Activated T-cell treated with anti-CD3 and anti-CD28 coated beads for 1 hour (primary cell): ENCODE data around the gene ABCG2.
"Not testable (repeated sequence)": the region's sequence is repeated elsewhere in the genome, so short reads cannot be mapped to it uniquely, and the experiment has no call there.

ENCODE experiments used
- DNase-seq: peaks from one replicate; pipeline ENCODE4 v3.0.0-alpha.2; 2020; ENCODE audit warnings: low read depth

The ABCG2 gene

DNA sequence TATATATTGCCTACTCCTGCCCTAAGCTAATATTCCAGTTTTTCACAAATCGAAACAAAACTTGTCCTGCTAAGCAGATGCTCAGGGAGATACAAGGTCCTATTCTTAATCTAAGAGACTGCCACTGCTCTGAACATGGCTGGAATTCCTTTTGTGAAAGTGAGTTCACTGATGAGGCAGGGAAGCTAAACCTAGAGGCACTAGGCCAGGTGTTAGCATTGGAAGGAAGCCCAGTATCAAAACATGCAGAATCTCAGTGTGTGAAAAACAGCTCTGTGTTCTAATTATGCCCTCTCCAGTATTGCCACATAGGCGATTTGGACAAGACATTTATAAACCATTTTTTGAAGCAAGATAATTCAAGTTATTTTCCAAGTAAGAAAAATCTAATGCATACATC is 47.6 kb downstream of the ABCG2 start:
- DNase-seq, result no peak

DNA sequence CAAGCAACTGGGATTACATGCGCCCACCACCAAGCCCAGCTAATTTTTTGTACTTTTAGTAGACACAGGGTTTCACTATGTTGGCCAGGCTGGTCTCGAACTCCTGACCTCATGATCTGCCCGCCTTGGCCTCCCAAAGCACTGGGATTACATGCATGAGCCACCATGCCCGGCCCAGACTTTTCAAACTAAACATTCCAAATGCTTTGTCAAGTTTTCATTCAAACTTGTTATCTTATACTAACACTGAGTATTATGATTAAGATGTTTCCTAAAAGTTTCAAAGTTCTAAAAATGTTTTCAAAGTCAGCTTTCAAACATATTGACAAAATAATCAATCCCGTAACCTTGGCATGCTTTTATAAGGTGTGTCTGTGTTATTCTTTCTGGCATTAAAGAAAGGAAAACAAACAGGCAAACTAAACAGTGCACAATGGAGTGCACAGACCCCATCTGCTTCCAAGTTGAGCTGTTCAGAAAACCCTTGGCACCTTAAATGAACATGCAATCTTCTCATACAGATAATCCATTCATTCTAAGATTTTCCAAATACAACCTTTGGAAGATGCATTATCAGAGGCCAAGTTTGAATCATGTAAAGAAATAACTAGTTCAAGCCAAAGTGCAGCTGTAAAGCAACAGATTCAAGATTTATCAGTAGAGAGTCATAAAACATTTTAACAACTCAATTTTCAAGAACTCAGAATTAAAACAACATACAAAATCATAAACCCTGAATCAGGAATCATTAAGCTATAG is 49.1 kb downstream of the ABCG2 start:
- DNase-seq, result no peak

DNA sequence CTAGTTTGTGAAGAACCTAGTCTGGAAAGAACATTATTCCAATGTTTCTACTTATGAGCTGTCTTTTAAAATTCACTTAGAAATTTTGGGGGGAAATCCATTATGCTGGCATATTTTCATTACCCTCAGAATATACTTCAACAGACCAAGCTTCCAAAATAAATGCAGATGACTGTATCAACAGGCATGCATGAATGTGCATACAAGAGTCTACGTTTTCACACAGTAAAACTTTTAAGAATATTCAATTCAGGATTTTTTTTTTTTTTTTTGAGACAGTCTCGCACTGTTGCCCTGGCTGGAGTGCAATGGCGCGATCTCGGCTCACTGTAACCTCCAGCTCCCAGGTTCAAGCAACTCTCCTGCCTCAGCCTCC is 49.7 kb downstream of the ABCG2 start:
- no peak for DNase-seq

DNA sequence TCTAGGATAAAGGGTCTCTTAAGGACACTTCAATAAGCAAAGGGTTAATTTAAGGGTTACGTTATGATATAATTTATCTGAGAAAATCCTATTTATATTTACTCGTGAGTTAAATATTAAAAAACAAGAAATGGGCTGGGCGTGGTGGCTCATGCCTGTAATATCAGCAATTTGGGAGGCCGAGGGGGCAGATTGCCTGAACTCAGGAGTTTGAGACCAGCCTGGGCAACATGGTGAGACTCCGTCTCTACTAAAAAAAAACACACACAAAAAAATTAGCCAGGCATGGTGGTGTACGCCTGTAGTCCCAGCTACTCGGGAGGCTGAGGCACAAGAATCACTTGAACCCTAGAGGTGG is 50.4 kb downstream of the ABCG2 start:
- DNase-seq, result not testable (repeated sequence)

DNA sequence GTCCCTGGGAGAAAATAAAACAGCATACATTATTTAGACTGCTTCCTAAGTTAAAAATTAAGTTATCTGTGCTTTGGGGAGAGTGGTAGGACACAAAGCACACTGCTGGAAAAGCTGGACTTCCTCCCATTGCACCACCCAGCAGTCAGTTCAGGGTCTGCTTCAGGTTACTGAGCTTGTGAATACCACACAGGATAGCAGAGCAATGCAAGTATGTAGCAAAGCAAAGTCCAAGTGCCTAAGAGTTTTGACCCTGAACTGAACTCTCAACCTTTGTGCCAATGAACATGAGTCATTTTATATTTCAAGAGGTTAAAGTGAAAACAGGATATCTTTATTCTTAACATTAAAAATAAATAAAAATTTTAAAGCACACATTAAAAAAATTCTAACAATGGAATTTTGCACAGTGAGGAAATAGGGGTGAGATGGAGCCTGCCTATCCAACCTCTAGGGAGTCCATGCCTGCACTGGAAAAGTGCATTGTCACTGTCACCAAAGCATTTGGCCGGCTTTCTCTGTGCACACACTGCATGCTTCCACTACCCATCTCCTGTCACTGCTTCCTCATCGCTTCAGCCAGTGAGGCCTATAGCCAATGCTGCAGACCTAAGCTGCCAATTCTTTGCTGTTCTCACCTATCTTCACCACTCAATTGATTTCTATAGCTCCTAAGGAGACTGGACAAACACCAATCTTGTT is 50.9 kb downstream of the ABCG2 start:
- no peak for DNase-seq

DNA sequence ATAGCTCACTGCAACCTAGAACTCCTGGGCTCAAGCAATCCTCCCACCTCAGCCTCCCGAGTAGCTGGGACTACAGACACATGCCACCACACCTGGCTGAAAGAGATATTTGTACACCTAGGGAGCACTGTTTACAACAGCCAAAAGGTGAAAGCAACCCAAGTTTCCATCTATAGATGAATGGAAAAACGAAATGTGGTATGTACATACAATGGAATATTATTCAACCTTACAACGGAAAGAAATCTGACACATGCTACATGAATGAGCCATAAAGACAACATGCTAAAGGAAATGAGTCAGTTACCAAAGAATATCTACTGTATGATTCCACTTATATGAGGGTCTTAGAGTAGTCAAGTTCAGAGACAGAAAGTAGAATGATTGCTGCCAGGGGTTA is 52.2 kb downstream of the ABCG2 start:
- DNase-seq, result no peak

DNA sequence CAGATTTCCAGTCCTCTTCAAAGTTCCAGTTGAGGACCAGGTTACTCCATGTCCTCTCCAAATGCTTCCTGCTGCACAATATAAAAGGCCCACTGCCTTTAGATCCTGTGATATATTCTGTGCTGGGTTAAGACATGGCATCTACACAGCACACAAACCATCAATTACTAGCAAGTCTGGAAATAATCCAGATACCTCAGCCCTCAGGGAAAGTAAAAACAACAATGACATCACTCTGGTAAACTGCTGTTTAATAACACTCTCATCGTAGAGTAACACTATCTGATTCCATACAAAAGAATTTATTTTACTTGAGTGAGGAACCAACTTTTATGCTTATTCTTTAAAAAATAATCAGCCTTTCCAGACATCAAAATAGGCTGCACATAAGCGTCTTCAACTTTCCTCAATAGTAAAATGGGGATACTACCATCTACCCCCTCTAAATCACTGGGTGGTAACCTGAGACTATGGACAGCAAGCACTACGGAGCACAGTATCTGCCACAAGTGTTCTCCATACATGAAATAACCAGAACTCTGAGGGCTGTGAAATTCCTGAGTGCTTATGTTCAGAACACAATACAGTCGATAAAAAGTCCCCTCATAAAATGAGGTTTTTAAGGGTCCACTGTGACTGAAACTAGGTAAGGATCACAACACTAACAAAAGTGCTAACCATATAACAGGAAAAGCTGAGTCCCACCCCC is 53.4 kb downstream of the ABCG2 start:
- DNase-seq, result no peak

DNA sequence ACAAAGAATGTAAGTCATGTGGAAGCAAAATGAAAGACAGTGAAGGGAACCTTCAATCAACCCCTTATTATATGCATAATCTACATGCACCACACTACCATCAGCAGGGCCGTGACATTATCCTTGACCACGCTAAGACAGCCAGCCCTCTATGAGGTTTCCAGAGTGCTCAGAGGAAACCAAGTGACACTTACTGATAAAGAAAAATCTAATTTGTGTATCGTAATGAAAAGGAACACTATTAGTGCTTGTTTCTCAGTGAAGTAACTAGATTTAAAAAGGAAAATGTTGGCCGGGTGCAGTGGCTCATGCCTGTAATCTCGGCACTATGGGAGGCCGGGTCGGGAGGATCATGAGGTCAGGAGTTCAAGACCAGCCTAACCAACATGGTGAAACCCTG is 56.4 kb downstream of the ABCG2 start:
- no peak for DNase-seq

DNA sequence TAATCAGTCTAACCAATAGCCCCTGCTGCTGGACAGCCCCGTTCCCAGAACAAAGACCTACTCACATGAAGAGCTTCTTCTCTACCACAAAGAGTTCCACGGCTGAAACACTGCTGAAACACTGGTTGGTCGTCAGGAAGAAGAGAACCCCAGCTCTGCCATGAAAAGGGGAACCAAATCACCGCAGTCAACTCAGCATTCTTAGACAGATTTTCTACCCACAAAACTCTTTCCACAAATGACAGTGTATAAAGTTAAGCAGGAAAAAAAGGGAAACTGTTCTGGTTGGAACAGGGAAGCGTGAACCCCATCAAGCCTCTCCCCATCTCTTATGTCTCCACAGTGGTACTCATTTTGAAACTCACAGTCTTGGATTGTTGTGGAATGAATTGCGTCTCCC is 57.3 kb downstream of the ABCG2 start:
- DNase-seq, result no peak

DNA sequence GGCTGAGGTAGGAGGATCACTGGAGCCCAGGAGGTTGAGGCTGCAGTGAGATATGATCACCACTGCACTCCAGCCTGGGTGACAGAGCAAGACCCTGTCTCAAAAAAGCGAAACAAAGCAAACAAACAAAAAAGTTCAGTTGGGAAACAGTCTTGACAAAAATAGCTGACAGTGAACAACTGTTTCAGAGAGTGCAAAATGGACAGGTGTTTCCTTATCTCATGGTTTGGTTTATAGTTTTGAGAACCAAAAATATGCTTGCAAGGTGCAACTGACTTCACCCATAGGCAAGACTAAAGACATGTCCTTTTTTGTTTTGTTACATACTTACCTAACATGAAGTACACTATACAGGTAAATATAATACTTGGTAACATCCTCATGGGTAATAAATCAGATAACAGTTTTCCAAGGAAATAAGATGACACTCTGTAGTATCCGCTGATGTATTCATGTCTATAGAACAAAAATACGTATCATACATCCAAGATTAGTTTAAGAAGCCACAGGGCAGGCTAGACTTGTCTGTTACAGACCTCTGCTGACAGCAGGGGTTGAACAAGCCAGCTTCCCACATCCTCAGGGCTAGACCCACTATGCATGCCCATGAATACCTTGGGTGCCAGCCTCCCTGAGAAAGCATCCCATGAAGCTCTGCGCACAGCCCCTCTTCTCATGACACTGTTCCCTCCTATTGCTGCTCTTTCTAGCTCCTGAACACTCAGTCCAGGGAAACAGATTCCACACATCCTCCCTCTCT is 59.3 kb downstream of the ABCG2 start:
- DNase-seq, result no peak

DNA sequence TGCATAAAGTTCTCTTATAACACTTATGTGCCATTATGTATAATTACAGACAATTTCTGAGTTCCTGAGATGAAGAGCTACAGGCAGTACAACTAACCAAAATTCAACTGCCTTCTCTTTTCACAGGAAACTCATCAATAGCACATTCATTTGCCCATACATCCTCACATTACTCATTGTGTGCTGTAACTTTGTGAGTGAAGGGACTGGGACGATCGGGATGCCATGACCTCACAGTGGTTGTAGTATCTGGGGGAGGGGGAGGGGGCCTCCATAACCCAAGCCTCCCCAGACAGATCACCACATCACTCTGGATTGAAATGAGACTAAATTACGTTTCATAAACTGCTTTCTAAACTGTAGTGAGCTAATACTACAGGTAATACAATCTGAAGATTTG is 60.7 kb downstream of the ABCG2 start:
- no peak for DNase-seq

DNA sequence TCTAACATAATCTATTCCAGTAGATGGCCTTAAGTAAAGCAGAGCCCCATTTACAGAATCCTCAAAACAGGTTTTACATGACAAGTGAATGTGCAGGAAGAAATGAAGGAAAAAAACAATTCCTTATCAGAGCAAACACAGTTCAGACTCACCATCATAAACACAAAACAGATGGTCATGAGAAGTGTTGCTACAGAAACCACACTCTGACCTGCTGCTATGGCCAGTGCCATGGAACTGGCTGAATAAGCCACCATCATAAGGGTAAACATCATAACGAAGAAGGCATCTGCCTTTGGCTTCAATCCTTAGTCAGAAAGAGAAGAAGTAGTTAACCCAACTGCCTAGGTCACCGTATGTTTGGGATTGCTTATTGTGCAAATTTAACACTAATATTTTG is 61.1 kb downstream of the ABCG2 start:
- no peak for DNase-seq

DNA sequence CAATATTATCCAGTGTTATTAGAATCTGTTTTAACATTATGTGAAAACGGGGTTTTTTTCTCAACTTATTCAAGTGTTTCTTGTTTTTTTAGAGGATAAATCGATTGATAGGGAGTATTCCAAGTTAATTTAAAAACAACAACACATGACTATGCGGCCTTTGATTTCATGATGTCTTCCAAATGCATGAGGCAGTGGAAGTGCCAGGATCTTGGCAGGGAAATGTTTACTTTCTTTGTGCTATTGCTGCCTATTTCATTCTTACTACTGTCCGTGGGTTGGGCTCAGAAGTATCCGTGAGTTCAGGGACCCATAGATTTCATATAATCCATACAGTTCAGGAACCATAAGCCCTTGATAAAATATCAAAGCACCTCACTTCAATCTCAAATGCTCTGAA is 64.6 kb downstream of the ABCG2 start:
- DNase-seq, result no peak

DNA sequence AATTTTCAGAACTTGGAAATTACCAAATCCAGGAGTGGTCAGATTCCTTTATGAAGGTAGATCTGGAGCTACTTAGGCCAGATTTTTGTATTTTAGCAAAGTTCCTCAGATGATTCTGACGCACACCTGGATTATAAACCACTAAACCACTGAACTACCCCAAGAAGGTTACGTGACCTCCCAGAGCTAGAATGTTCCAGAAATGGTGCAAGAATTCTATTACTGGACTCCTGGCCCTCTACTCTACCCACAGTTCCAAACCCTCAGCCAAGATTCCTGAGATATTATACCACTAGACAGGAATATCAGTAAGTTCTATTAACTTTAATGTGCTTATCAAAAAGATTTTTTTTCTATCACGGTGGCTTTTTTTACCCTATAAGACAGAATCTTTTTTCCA is 67.1 kb downstream of the ABCG2 start:
- no peak for DNase-seq

DNA sequence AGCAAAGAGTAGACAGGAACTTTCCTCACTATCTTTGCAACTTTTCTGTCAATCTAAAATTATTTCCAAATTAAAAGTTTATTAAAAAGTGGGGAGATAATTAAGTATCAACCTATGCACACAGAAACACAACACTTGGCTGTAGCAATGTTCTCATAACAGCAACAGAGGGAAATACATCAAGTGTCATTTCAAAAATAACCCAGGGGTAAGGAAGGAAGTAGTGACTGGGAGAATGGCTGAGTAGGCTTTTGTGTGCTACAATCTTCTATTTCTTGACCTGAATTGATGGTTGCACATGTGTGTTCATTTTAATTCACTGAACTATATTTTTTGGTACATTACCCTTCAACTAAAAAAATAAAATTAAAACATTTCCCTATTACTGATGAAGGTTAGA is 67.5 kb downstream of the ABCG2 start:
- no peak for DNase-seq

DNA sequence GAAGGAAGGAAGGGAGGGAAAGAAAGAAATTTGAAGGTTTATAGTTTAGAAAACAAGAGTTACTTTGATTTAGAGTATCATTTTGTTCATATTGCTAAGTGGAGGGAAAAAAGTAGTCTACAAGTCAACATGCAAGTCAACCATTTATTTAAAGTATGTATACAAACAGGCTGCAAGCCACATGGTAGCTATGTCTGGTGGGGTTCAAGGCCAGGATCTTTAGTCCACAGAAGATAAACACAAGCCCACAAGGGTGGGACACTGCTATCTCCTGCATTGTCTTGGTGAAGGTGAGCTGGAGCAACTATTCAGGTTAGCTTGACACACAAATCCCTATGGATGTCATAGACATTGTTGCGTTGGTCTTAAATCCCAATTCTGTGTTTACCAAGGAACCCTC is 71.4 kb downstream of the ABCG2 start:
- DNase-seq, result no peak

DNA sequence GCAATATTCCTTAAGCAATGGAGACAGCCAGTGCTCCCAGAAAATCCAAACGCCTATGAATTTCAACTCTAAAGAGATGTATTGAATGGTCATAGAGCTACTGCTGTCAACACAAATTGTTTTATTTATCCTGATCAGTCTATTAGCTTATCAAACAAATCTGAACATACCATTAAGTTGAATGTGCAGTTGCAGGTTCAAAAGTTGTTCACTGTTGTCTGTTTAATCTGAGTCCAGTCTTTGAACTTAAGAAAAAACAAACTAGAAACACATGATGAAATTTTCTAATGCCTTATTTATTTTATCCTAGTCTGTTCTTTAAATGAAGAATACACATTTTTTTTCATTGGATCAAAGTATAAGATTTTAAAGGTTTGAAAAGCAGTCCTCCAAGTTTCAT is 77.8 kb downstream of the ABCG2 start:
- DNase-seq, result no peak

DNA sequence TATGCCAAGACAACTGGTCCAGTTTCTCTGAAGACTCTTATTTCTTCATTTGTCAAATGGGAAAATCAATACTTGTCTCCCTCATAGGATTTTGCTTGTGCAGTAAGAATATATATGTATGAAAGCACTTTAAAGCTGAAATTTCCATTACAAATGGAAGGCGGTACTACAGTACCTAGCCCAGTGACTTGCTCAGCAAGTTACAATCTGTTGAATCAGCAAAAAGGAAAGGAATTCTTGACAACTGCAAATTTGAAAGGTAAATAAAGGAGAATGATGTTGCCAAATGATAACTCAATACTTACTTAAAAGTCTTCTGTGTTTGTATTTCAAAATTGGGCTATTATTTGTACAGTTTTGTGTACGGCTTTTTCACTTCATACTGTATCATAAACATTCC is 79.9 kb downstream of the ABCG2 start:
- no peak for DNase-seq

DNA sequence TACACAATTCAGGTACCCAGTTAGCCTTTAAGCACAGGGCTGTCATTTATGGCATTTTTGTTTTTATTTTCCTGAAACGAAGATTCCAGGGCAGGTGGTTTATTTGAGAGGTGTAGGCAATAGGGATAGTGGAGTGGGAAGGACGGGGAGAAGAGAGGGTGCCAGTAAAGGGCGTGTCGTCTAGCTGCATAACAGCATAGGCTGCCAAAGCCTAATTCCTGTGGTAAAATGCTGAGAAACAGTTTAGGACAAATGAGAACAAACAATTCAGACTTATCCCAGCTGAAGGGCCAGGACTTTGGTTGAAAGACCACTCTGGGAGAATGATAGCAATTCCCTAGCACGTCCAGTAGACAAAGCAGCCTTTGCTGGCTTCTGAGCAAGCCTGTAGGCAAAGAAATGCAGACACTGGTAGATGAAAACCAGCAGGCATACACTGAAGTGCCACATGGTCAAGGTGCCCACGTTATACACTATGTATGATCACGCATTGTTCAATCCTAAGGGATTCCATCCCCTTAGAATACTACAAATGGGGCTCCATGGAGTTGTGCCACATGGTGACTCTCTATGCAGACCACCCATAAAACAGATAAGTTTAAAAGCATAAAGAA is 80.4 kb downstream of the ABCG2 start:
- no peak for DNase-seq

DNA sequence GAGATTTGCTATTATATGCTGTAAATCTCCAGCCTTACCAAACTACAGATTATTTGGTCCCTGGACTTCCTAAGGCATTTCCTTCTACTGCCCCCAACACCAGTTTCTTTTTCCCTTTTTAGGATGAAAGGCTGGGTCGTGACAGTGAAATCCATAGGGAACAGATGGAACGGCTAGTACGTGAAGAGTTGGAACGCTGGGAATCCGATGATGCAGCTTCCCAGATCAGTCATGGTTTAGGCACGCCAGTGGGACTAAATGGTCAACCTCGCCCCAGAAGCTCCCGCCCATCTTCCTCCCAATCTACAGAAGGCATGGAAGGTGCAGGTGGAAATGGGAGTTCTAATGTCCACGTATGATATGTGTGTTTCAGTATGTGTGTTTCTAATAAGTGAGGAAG is 83.1 kb downstream of the ABCG2 start:
- DNase-seq, result no peak

DNA sequence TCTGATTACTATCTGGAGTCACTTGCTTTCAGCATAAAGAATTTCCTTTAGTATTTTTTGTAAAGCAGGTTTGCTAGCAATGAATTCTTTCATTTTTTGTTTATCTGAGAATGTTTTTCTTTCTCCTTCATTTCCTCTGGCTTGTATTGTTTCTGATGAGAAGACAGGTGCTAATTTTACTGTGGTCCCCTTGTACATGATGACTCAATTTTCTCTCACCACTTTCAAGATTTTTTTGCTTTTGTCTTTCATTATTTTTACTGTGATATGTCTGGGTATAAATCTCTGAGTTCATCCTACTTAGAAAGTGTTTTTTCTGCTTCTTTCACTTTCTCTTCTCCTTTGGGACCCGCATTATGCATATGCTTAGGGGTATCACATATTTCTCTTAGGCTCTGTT is 88.4 kb downstream of the ABCG2 start:
- DNase-seq, result no peak

DNA sequence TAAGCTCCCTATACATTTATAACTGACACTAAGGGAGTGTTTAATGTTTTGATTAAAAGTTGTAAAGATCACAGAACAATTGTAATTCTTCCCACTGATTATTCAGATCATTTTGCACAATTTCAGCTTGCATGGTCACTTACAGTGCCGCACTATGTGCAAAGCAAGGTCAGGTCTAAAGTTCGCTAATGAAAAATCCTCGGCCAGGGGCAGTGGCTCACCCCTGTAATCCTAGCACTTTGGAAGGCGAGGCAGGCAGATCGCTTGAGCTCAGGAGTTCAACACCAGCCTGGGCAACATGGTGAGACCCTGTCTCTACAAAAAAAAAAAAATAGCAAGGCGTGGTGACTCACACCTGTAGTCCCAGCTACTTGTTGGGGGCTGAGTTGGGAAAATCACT is 94.0 kb downstream of the ABCG2 start:
- DNase-seq, result no peak
